ENCODE results near the gene RPS5.
"Not testable (repeated sequence)": the region's sequence is repeated elsewhere in the genome, so short reads cannot be mapped to it uniquely, and the experiment has no call there.

The RPS5 gene

GRCh38 chr19:58401840-58402421 lies 14.9 kb downstream of the RPS5 start:
- H3K4me3 ChIP-seq (ENCODE audit: low read length), result peak overlapping the region; percentile 76
- TF ChIP-seq CTCF (conservative IDR thresholded peaks at IDR 0.05; ENCODE audit: low read depth, low read length), result no peak
- no peak for DNase-seq (ENCODE audit: low read depth)

GRCh38 chr19:58403920-58404478 lies 16.9 kb downstream of the RPS5 start:
- H3K4me3 ChIP-seq (ENCODE audit: low read length); DNase-seq (ENCODE audit: low read depth): not testable (repeated sequence)

- peak overlapping the region; percentile 88 for H3K4me3 ChIP-seq (ENCODE audit: low read length)
- TF ChIP-seq CTCF (conservative IDR thresholded peaks at IDR 0.05; ENCODE audit: low read depth, low read length), result peak; percentile 46
- DNase-seq (ENCODE audit: low read depth), result no peak
Observed at GRCh38 chr19:58406818-58407657, 20.0 kb downstream of the RPS5 start.

GRCh38 chr19:58407658-58408151 lies 20.6 kb downstream of the RPS5 start:
- peak overlapping the region; percentile 88 for H3K4me3 ChIP-seq (ENCODE audit: low read length)
- no peak for TF ChIP-seq CTCF (conservative IDR thresholded peaks at IDR 0.05; ENCODE audit: low read depth, low read length)
- DNase-seq (ENCODE audit: low read depth), result no peak

- peak; percentile 74 for DNase-seq (ENCODE audit: low read depth)
- peak within 1 kb of the TSS; percentile 88 for H3K4me3 ChIP-seq (ENCODE audit: low read length)
- TF ChIP-seq CTCF (conservative IDR thresholded peaks at IDR 0.05; ENCODE audit: low read depth, low read length), result peak; percentile 13
Observed at GRCh38 chr19:58408152-58409009, 21.3 kb downstream of the RPS5 start, which contains the start of gene ZNF584. ZNF584 (plus strand) TSS chr19:58408649; CDS start chr19:58409148, 499 bp downstream.

GRCh38 chr19:58409010-58409790 lies 22.1 kb downstream of the RPS5 start:
- no peak for TF ChIP-seq CTCF (conservative IDR thresholded peaks at IDR 0.05; ENCODE audit: low read depth, low read length)
- DNase-seq (ENCODE audit: low read depth), result no peak
- H3K4me3 ChIP-seq (ENCODE audit: low read length), result peak overlapping the region; percentile 88
